GM04503 (cell line): Measurements from ENCODE around the gene DNTT.

Experiments
- DNase-seq: peaks from one replicate; pipeline ENCODE4 v3.0.0-alpha.2; 2012; ENCODE audit warnings: low read depth

Gene DNTT

DNA sequence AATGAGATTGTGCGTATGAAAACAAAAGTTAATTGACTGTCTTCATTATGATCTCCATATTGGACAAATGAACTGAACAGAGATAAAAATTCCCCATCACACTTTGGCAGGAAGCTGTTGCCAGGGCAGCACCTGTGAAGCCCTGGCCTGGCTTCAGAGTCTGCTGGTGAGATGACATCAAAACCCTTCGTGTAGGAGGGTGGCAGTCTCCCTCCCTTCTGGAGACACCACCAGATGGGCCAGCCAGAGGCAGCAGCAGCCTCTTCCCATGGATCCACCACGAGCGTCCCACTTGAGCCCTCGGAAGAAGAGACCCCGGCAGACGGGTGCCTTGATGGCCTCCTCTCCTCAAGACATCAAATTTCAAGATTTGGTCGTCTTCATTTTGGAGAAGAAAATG, at the start of gene DNTT:
DNTT (plus strand) TSS at position 205 of the 400 bp plus-strand sequence; CDS start at position 269, 64 bp downstream.
- no peak for DNase-seq

DNA sequence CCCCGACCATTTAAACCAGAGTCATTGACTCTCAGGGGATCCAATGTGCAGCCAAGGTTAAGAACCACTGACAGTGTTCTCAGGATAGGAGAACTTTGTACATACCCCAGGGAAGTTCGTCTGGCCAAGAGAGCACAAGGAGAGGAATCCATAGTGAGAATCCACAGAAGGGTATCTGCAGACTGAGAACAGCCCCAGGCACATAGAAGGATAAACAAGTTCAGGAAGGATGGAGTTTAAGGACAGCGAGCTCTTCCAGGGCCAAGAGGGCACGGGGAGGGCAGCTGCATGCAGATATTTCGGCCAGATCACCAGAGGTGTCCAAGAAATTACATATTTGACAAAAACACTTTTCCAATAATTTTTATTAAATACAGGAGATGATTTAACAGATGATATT, 49.3 kb upstream of the DNTT start:
- no peak for DNase-seq

- no peak for DNase-seq
These were observed 48.5 kb upstream of the DNTT start for GRCh38 chr10:96255549-96256333.

DNA sequence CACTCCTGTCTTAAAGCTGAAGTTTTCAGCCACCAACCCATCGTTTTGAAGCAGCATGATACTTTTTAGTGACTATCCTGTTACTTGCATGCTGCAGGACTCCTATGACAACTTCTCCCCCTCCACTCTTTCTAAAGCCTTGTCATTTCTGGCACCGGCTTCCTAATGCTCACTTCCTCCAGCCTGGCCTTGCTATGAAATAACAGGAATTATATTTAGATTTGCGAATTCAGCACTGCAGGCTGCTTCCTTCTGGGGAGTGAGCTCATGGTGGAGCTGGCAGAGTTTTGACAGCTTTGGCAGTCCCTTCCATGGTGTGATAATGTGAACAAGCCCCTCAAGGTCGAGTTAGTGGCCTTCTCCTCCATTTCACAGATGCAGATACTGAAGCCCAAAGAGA, 46.3 kb upstream of the DNTT start:
- DNase-seq: no peak

DNA sequence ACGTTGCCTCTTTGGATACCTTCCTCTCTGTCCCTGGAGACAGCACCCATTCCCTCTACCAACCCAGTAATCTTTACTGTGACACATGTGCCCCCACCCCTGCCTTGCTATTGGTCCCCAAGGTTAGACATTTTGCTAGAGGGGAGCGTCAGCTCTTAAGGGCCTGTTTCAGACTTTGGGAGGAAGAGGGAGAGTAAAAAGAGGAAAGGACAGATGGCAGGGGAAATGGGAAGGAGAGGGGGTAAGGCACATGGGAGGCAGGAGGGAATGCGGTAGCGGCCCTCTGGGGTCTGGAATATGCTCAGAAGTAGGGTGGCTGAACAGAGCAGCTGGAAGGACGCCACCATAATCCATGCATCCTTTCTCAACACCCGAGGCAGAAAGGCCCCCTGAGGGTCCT, 45.1 kb upstream of the DNTT start:
- no peak for DNase-seq

DNA sequence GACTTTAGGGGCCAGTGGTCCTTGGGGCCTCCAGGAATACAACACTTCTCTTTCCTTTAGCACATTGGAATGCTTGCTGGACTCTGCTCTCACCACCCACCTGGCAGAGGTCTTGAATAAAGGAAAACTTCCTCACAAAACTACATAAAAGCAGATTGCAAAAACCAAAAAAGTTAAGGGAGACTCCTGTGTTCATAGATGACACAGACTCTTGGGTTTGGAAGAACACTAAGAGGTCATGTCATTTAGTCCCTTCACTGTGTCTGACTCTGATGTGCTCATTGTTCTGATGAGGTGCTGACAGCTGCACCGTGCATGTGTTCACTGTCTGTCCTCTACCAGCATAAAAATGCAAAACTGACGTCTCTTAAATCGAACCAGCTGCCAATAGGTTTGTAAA, 44.2 kb upstream of the DNTT start:
- no peak for DNase-seq

- DNase-seq: no peak
These were observed 43.1 kb upstream of the DNTT start for GRCh38 chr10:96261132-96261531.

- no peak for DNase-seq
These were observed 42.3 kb upstream of the DNTT start for GRCh38 chr10:96261930-96262329.

GRCh38 chr10:96263176-96263575, 41.1 kb upstream of the DNTT start:
- DNase-seq: no peak

DNA sequence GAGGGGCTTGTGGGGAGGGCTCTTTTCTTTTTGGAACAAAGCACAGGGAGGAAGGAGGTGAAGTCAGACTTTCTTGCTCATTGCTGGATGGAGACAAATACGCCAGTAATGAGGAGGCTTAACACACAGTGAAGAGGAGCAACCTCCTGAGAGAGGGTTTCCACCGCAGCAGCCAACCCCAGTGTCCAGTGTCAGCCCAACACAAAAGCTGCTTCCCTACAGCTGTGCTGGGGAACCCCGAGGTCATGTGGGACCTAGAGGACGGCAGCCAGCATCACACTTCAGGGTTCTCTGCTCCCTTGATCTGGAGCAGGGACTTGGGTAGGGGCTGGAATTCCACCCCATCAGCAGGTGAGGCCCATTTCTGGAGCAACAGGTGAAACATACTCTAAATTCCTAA, 40.6 kb upstream of the DNTT start:
- no peak for DNase-seq

DNA sequence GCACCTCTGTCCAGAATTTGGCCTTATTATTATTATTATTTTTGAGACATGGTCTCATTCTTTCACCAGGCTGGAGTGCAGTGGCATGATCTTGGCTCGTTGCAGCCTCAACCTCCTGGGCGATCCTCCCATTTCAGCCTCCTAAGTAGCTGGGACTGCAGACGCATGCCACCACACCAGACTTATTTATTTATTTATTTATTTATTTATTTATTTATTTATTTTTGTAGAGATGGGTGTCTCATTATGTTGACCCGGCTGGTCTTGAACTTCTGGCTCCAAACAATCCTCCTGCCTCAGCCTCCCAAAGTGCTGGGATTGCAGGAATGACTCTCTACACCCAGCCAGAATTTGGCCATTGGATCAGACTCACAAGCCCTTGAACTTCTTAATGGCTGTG, 39.3 kb upstream of the DNTT start:
- no peak for DNase-seq

DNA sequence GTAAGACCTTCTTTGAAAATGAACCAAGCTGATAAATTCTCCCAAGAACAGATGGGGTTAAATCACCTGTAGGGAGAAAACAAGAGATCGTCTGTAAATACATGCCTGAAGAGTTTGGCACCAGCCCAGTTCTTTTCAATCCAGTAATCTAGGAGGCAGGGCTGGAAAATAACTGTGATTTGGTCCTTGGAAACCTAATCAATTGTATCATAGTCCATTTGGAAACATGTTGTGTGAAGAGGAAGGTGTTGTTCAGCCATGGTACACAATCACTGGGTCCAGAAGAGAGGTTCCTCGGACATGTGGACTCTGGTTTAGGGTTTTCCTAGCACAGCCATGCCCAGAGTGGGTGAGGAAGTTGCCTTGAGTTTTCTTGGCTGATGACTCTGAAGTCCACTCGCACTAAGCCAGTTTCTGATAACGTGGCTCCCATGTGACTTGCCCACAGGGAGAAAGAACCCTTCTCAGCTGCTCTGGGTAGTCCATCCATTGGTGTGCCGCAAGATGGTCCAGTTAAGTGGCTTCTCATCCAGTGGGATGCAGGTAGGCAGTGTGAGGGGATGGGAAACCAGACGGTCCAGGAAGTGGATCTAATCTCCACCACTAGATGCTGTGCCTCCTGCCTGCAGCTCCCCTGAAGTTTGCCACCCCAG, 38.0 kb upstream of the DNTT start:
- no peak for DNase-seq

DNA sequence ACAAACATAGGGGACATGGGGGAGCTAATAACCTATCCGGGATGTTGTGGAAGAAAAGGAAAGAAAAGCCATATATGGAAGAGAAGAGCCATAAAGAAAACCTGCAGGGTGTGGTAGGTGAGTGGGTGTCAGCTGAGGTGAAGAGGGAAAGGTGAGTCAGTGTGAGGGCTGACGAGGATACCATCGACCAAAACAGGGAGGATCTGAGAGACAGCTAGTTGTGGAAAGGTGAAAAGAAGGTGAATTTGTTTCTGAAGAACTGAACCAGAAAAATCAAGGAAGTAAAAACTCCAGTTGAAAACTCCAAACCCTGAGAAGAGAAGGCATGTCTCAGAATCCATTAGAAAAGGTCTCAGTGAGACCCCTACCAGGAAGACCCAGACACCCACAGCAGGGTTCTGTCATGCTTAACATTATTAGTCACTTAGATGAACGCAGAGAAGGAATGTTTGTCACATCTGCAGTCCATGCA, 37.0 kb upstream of the DNTT start:
- DNase-seq: no peak

GRCh38 chr10:96268341-96268909, 35.8 kb upstream of the DNTT start:
- no peak for DNase-seq

DNA sequence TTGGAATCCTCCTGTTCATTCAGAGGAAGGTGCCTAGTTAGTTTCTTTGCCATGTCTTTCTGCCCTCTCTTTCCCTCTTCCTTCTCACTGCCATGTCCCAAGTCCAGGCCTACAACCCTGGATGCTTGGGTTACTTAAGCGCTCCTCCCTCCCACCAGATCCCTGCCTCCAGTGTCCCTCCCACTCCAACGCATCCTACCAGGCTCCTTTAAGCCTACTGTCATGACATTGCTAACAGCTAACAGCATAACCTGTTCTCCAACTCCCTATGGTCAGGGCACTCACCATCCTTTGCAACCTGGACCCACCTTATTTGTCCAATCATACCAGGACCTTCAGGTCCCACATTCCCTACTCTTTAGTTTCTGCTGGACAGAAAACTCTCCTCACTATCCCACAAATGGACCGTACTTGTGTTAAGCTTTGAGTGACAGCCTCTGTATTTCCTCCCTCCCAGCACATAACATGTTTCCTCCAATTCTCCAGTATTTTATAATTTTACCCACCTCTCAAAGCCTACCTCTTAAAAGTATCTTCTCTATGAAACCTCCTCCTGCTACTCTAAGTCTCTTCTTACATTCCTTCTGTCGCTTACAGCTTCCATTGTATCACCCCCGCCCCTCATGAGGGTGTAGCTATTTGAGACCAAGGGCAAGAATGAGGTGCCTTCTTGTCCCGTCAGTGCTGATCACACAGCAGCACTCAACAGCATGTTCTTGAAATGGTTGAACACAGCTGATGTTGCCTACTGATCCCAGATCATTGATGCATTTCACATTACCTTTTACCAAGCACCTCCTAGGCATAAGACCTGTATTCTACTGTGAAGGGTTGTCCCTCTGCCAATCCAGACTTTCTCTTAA, 34.6 kb upstream of the DNTT start:
- no peak for DNase-seq

- no peak for DNase-seq
These were observed 33.7 kb upstream of the DNTT start for GRCh38 chr10:96270571-96270970.

DNA sequence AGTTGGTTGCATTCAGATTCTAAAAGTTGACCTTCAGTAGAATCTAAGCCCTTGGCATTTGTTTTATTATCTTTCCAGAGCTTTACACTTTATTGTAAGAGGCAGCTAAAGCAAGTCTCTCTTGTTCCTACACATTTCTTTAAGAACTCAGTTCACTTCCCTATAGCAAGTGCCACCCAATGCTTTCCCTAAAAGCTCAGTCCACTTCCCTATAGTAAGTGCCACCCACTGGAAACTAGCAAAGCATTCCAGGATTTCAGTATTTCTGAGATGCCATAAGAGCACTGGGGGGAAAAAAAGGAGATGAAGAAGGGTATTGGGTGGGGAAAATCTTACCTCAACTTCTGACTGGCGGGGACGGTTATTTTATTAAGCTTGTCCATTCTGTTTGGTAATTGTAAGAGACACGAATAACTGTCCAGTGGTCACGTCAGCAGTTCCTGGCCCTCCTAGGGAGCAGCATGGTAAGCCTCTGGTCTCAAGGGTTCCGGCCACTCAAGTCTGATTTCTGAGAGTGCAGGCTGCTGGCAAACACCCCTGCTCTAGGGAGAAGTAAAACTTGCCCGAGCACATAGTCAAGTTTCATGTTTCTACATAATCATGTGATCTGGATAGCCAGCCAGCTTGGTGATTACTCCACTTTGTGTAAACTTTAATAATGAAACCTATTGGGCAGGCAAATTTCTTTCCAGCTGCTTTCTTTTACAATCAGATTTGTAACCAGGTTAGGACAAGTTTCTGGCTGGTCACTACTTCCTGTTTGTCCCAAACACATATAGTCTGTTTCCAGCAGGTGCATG, 33.0 kb upstream of the DNTT start, which contains the start of gene BLNK:
BLNK (minus strand) TSS at position 554 of the 800 bp plus-strand sequence; CDS start at position 383, 171 bp downstream.
- no peak for DNase-seq

- no peak for DNase-seq
These were observed 31.6 kb upstream of the DNTT start for GRCh38 chr10:96272316-96273280.

DNA sequence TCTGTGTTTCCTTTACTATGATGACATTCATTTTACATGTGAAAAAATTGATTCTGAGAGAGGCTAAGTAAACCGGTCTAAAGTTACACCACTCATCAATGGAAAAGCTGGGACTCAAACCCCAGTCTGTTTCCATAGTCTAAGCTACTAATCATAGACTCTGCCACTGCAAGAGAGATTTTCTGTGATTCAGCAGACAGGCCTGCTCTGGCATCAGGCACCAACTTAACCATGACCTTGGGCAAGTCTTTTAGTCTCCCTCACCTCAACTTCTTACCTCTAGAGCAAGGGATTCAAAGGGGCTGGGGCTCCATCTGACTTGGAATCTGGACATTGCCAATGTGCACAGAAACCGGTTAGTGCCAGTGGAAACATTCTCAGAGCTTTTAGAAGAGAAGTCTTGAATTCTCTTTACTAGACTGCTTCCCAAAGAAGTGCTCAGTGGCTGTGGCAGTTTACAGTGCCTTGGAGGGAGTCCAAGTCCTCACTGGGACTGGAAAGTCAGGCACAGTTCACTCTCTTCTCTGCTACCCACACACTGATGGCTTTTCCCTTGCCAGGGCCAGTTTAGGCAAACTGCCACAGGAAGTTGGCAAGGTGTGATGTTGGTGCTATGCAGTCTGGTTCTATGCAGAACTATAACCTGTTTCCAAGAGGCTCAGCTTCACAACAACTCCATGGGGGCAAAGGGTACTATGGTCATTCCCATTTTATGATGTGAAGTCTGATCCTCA, 28.4 kb upstream of the DNTT start:
- no peak for DNase-seq
